Neuronal stem cell (in vitro differentiated cells): Measurements from ENCODE around the gene SEC31A.

Source experiments
- DNase-seq: peaks from one replicate; pipeline ENCODE4 v3.0.0-alpha.2; 2013; ENCODE audit warnings: low spot score
- H2AFZ ChIP-seq: one replicate; pipeline ENCODE4 v1.6.1; 2013; ENCODE audit warnings: mild to moderate bottlenecking, low read length, inconsistent platforms
- H2AK5ac ChIP-seq: 2 replicates; pipeline ENCODE4 v1.6.1; 2013; ENCODE audit warnings: low read depth, mild to moderate bottlenecking, inconsistent platforms, low read length, moderate library complexity, mixed read lengths
- H2BK120ac ChIP-seq: 2 replicates; pipeline ENCODE4 v1.6.1; 2013; ENCODE audit warnings: low read depth, mild to moderate bottlenecking, inconsistent platforms, low read length, moderate library complexity, mixed read lengths
- H2BK12ac ChIP-seq: one replicate; pipeline ENCODE4 v1.6.1; 2013; ENCODE audit warnings: low read length, inconsistent platforms
- H2BK15ac ChIP-seq: 2 replicates; pipeline ENCODE4 v1.6.1; 2013; ENCODE audit warnings: mild to moderate bottlenecking, low read length, inconsistent platforms, mixed read lengths
- H2BK5ac ChIP-seq: one replicate; pipeline ENCODE4 v1.6.1; 2013; ENCODE audit warnings: inconsistent platforms, mild to moderate bottlenecking, low read length, moderate library complexity
- H3K14ac ChIP-seq: one replicate; pipeline ENCODE4 v1.6.1; 2013; ENCODE audit warnings: low read length, inconsistent platforms
- H3K18ac ChIP-seq: 2 replicates; pipeline ENCODE4 v1.6.1; 2013; ENCODE audit warnings: low read length, inconsistent platforms
- H3K23ac ChIP-seq: 2 replicates; pipeline ENCODE4 v1.6.1; 2013; ENCODE audit warnings: low read depth, mild to moderate bottlenecking, mixed read lengths, low read length, inconsistent platforms; ENCODE audit not compliant: poor library complexity
- H3K27ac ChIP-seq: replicated peaks from 3 replicates; pipeline ENCODE4 v1.5.1; 2013; ENCODE audit warnings: low read length, inconsistent platforms
- H3K27me3 ChIP-seq, 3 experiments: 2 replicates each; pipeline ENCODE4 v1.6.1; 2013; ENCODE audit warnings: low read length in 3 of 3, mild to moderate bottlenecking in 2 of 3, inconsistent platforms in 1 of 3, low read depth in 1 of 3, mixed read lengths in 1 of 3, moderate library complexity in 1 of 3; ENCODE audit not compliant: control insufficient read depth in 3 of 3, insufficient read depth in 3 of 3
- H3K36me3 ChIP-seq, 2 donors: replicated peaks in 1 of 2; 2 replicates each; pipeline ENCODE4 v1.6.1; 2013; ENCODE audit warnings: low read length in 2 of 2; ENCODE audit not compliant: control insufficient read depth in 2 of 2, insufficient read depth in 2 of 2
- H3K4ac ChIP-seq: 2 replicates; pipeline ENCODE4 v1.6.1; 2013; ENCODE audit warnings: inconsistent platforms, mild to moderate bottlenecking, low read length, moderate library complexity
- H3K4me1 ChIP-seq, 2 donors: 1 replicate in 1 of 2; 2 replicates in 1 of 2; pipeline ENCODE4 v1.6.1; 2013; ENCODE audit warnings: low read length in 2 of 2, low read depth in 1 of 2; ENCODE audit not compliant: control insufficient read depth in 2 of 2, insufficient read depth in 1 of 2
- H3K4me2 ChIP-seq: one replicate; pipeline ENCODE4 v1.6.1; 2013; ENCODE audit warnings: mild to moderate bottlenecking, low read length, inconsistent platforms; ENCODE audit not compliant: insufficient read depth, poor library complexity, severe bottlenecking
- H3K4me3 ChIP-seq, 2 donors: 2 replicates each; pipeline ENCODE4 v1.5.1; 2013; ENCODE audit warnings: low read length in 2 of 2, mild to moderate bottlenecking in 2 of 2, inconsistent platforms in 1 of 2, moderate library complexity in 1 of 2
- H3K79me1 ChIP-seq: one replicate; pipeline ENCODE4 v1.6.1; 2013; ENCODE audit warnings: low read depth, mild to moderate bottlenecking, inconsistent platforms, low read length, moderate library complexity
- H3K9ac ChIP-seq: one replicate; pipeline ENCODE4 v1.6.1; 2013; ENCODE audit warnings: mild to moderate bottlenecking, low read depth, low read length, inconsistent platforms; ENCODE audit not compliant: poor library complexity
- H3K9me3 ChIP-seq, 2 donors: replicated peaks in 1 of 2; 2 replicates each; pipeline versions ENCODE3 to v1.6.1; 2013; ENCODE audit warnings: low read length in 2 of 2, mild to moderate bottlenecking in 2 of 2, inconsistent platforms in 1 of 2, low read depth in 1 of 2, mixed read lengths in 1 of 2, moderate library complexity in 1 of 2; ENCODE audit not compliant: control insufficient read depth in 2 of 2, insufficient read depth in 1 of 2
- H4K8ac ChIP-seq: one replicate; pipeline ENCODE4 v1.6.1; 2013; ENCODE audit warnings: low read depth, mild to moderate bottlenecking, inconsistent platforms, low read length, moderate library complexity
- H4K91ac ChIP-seq: one replicate; pipeline ENCODE4 v1.6.1; 2013; ENCODE audit warnings: low read length, low read depth, mild to moderate bottlenecking, inconsistent platforms; ENCODE audit not compliant: poor library complexity
- WGBS, 2 donors: extraction: QIAGEN DNeasy Blood & Tissue Kit; methylation state at CpG; one replicate each; pipeline ENCODE4 v1.1.7; 2013; ENCODE audit warnings: missing lambda C conversion rate in 2 of 2, mixed read lengths in 1 of 2; ENCODE audit not compliant: insufficient read length in 2 of 2, insufficient replicate concordance in 1 of 2; ENCODE audit errors: extremely low coverage in 2 of 2; 5-methylcytosine and 5-hydroxymethylcytosine counted together

The SEC31A gene

GRCh38 chr4:82797040-82797404 is 93.9 kb downstream of the SEC31A start:
- peak overlapping the region; percentile 95 for H3K4me2 ChIP-seq
- no peak overlapping the region for H3K9ac ChIP-seq
- H3K4ac ChIP-seq = no peak overlapping the region
- H2AFZ ChIP-seq = peak overlapping the region; percentile 90
- H3K79me1 ChIP-seq = peaks cover 7% of the 10 kb centered on the region
- no peak overlapping the region for H3K18ac ChIP-seq
- H2BK120ac ChIP-seq = no peak overlapping the region
- H3K23ac ChIP-seq = no peak overlapping the region
- no peak overlapping the region for H2AK5ac ChIP-seq
- H3K4me1 ChIP-seq = peaks cover 19 to 26% of the 10 kb centered on the region in 2 donors
- no peak overlapping the region for H2BK12ac ChIP-seq
- H3K27ac ChIP-seq = no peak overlapping the region
- no CpG with 5 or more reads among the region's 6 CpGs for WGBS, 2 donors
- H2BK5ac ChIP-seq = peak overlapping the region; percentile 63
- H3K14ac ChIP-seq = no peak overlapping the region
- peak overlapping the region; percentile 28 for H2BK15ac ChIP-seq
- peaks cover 2% of the 10 kb centered on the region in 2 donors for H3K9me3 ChIP-seq
- peaks cover 0 to 7% (median 5%) of the 10 kb centered on the region in 3 experiments for H3K27me3 ChIP-seq
- H3K4me3 ChIP-seq = peak overlapping the region; percentile 59 to 93
- H3K36me3 ChIP-seq = peaks cover 4 to 13% of the 10 kb centered on the region in 2 donors
- H4K91ac ChIP-seq = no peak overlapping the region
- DNase-seq = no peak
- H4K8ac ChIP-seq = no peak overlapping the region

GRCh38 chr4:82792912-82793649 is 97.9 kb downstream of the SEC31A start:
- H3K27me3 ChIP-seq = peaks cover 0 to 5% (median 0%) of the 10 kb centered on the region in 3 experiments
- H3K4me1 ChIP-seq = peaks cover 13 to 24% of the 10 kb centered on the region in 2 donors
- no peak overlapping the region for H3K4me3 ChIP-seq
- H3K4me2 ChIP-seq = no peak overlapping the region
- no CpG with 5 or more reads among the region's 6 CpGs for WGBS, 2 donors
- no peak overlapping the region for H2BK120ac ChIP-seq
- H4K91ac ChIP-seq = no peak overlapping the region
- H3K36me3 ChIP-seq = peaks cover 4 to 13% of the 10 kb centered on the region in 2 donors
- no peak overlapping the region for H3K9ac ChIP-seq
- H2AFZ ChIP-seq = no peak overlapping the region
- H2BK5ac ChIP-seq = no peak overlapping the region
- H3K4ac ChIP-seq = no peak overlapping the region
- H2AK5ac ChIP-seq = no peak overlapping the region
- H3K14ac ChIP-seq = no peak overlapping the region
- H3K18ac ChIP-seq = no peak overlapping the region
- peak overlapping the region; percentile 21 for H3K27ac ChIP-seq
- peaks cover 3% of the 10 kb centered on the region for H3K79me1 ChIP-seq
- H3K9me3 ChIP-seq = peaks cover 2 to 4% of the 10 kb centered on the region in 2 donors
- DNase-seq = no peak
- H3K23ac ChIP-seq = no peak overlapping the region
- no peak overlapping the region for H4K8ac ChIP-seq
- no peak overlapping the region for H2BK12ac ChIP-seq
- H2BK15ac ChIP-seq = no peak overlapping the region

GRCh38 chr4:82791179-82791578 is 99.8 kb downstream of the SEC31A start:
- DNase-seq = no peak
- H2BK5ac ChIP-seq = no peak overlapping the region

GRCh38 chr4:82790060-82790660 is 100.8 kb downstream of the SEC31A start:
- Histone ChIP-seq H4K91ac (no peak overlapping the region), H3K79me1 (peaks cover 3% of the 10 kb centered on the region), H3K23ac (no peak overlapping the region), H3K4me3 (peak overlapping the region in 1 of 2 donors; percentile 18), H3K4ac (no peak overlapping the region), H3K14ac (no peak overlapping the region), H2BK12ac (no peak overlapping the region), H3K36me3 (peaks cover 2 to 4% of the 10 kb centered on the region in 2 donors), H3K9ac (no peak overlapping the region), H3K27me3 (no peaks in the 10 kb centered on the region), H2BK15ac (no peak overlapping the region), H3K9me3 (peaks cover 2 to 6% of the 10 kb centered on the region in 2 donors), H2AFZ (no peak overlapping the region), H3K27ac (no peak overlapping the region), H2BK5ac (no peak overlapping the region), H4K8ac (no peak overlapping the region), H3K18ac (no peak overlapping the region), H3K4me1 (peaks cover 30 to 32% of the 10 kb centered on the region in 2 donors), H2BK120ac (no peak overlapping the region), H2AK5ac (no peak overlapping the region), H3K4me2 (no peak overlapping the region)
- no peak for DNase-seq
- WGBS, 2 donors = no CpG with 5 or more reads among the region's 8 CpGs

More at GRCh38 chr4:82791179-82791578, 99.8 kb downstream of the SEC31A start:
- no CpG with 5 or more reads among the region's 6 CpGs for WGBS, 2 donors
- Histone ChIP-seq H3K23ac (no peak overlapping the region), H2BK15ac (no peak overlapping the region), H3K4me2 (no peak overlapping the region), H2AFZ (no peak overlapping the region), H3K27me3 (no peaks in the 10 kb centered on the region), H3K4me1 (peaks cover 19 to 26% of the 10 kb centered on the region in 2 donors), H3K27ac (no peak overlapping the region), H3K79me1 (peaks cover 3% of the 10 kb centered on the region), H3K4me3 (no peak overlapping the region), H2AK5ac (no peak overlapping the region), H3K4ac (no peak overlapping the region), H3K9me3 (peaks cover 2 to 7% of the 10 kb centered on the region in 2 donors), H3K9ac (no peak overlapping the region), H3K14ac (no peak overlapping the region), H3K18ac (no peak overlapping the region), H3K36me3 (peaks cover 4 to 9% of the 10 kb centered on the region in 2 donors), H4K91ac (no peak overlapping the region), H2BK120ac (no peak overlapping the region), H2BK12ac (no peak overlapping the region), H4K8ac (no peak overlapping the region)
